WTC11 (cell line): ENCODE results near the gene SLC27A4. TPM values are rescaled to one million over a fixed set of nuclear protein-coding genes. Genes with fewer than 3 reads are reported as not detected.

Source experiments
- ATAC-seq: fragments of 200-7000 bp; cut with Tn5 transposase; 2 replicates; pipeline ENCODE4 v1.10.0; 2021; ENCODE audit warnings: mild to moderate bottlenecking, moderate library complexity
- CTCF ChIA-PET: fragments of 300-600 bp; sonication (Branson Sonifier 250); formaldehyde crosslinking; loops from one replicate; lab custom pipeline; 2021; ENCODE audit warnings: antibody characterized with exemption; lab: Charles Lee
- POLR2A ChIA-PET: fragments of 350-600 bp; sonication (Branson Sonifier 250); formaldehyde crosslinking; loops from one replicate; lab custom pipeline; 2021; ENCODE audit warnings: antibody characterized with exemption; lab: Charles Lee
- DNase-seq: peaks from one replicate; pipeline ENCODE4 v3.0.0; 2021; ENCODE audit warnings: low spot score
- H3K27ac Mint-ChIP-seq: 2 replicates; pipeline ENCODE4 v1.8.0; 2021; ENCODE audit warnings: mixed read lengths
- H3K27me3 Mint-ChIP-seq: 2 replicates; pipeline ENCODE4 v1.8.0; 2021; ENCODE audit warnings: low read depth, mild to moderate bottlenecking, moderate library complexity, mixed read lengths
- H3K36me3 Mint-ChIP-seq: 2 replicates; pipeline ENCODE4 v1.8.0; 2021; ENCODE audit warnings: mixed read lengths
- H3K4me1 Mint-ChIP-seq: 2 replicates; pipeline ENCODE4 v1.8.0; 2022; ENCODE audit warnings: mixed read lengths
- H3K4me3 Mint-ChIP-seq: 2 replicates; pipeline ENCODE4 v1.8.0; 2021; ENCODE audit warnings: mild to moderate bottlenecking, moderate library complexity, mixed read lengths
- H3K9me3 Mint-ChIP-seq: 2 replicates; pipeline ENCODE4 v1.8.0; 2021; ENCODE audit warnings: mixed read lengths
- GTF2I ChIP-seq: fragments of 250-450 bp; sonication (Bioruptor Pico); conservative IDR thresholded peaks from 2 replicates; pipeline ENCODE4 v1.4.0; 2021; ENCODE audit warnings: mild to moderate bottlenecking
- HMGA2 ChIP-seq: fragments of 250-450 bp; sonication (Bioruptor Pico); IDR thresholded peaks from 2 replicates; pipeline ENCODE4 v1.4.0; 2021; ENCODE audit warnings: mild to moderate bottlenecking, moderate library complexity
- SMAD4 ChIP-seq: sonication (generic); formaldehyde crosslinking; IDR thresholded peaks from 2 replicates; pipeline ENCODE4 v1.8.0; 2022; ENCODE audit warnings: mild to moderate bottlenecking, missing genetic modification reagents
- ZNF416 ChIP-seq: fragments of 250-450 bp; sonication (Bioruptor Pico); IDR thresholded peaks from 2 replicates; pipeline ENCODE4 v1.9.0; 2021; ENCODE audit warnings: mild to moderate bottlenecking, inconsistent platforms
- microRNA-seq: library from miRNA; unstranded; fragments of <30 nt; microRNA quantifications from one replicate; pipeline ENCODE4 v1.2.0, GENCODE V29; 2022; ENCODE audit warnings: borderline number of aligned reads
- total RNA-seq: library from RNA; stranded (reverse); gene quantifications from 3 replicates; pipeline ENCODE4 v1.2.3, GENCODE V29; 2021

Gene SLC27A4
- total RNA-seq, 1 experiment from 2014 or later = 23.8 TPM

DNA sequence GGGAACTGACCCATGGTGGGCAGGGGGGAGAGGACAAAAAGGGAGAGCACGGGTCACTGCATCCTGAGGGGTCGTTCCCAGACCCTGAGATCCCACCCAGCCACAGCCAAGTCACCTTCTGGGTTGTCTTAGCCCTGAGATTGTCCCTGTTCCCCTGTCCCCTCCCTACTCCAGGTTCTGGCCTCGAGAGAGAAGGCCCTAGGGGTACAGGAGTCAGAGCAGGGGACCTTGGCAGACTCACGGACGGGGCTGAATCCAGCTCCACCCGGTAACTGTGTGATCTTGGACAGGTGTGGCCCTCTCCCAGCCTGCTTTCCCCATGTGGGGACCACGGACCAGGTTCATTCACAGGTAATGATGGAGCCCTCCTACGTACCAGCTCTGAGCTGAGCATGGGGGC is 69.1 kb downstream of the SLC27A4 start:
- peaks cover 38% of the 10 kb centered on the region for H3K4me1 Mint-ChIP-seq
- POLR2A ChIA-PET = interaction anchor here (0.5 to 2.0 kb wide), 3 partner anchors 25 to 47 kb away, joined by 3 to 7 read pairs (median 3); no protein-coding TSS in a partner anchor
- peaks cover 97% of the 10 kb centered on the region for H3K27me3 Mint-ChIP-seq
- CTCF ChIA-PET = interaction anchor here (1.0 to 7.7 kb wide), 15 partner anchors 11 to 292 kb away, joined by 3 to 248 read pairs (median 9); partner anchors contain the start of genes CERCAM, GLE1 and URM1
- H3K4me3 Mint-ChIP-seq = no peak overlapping the region
- DNase-seq (no peak), ATAC-seq (no peak)
- H3K9me3 Mint-ChIP-seq = no peaks in the 10 kb centered on the region
- no peaks in the 10 kb centered on the region for H3K36me3 Mint-ChIP-seq
- no peak overlapping the region for H3K27ac Mint-ChIP-seq
- TF ChIP-seq SMAD4 (CRISPR knock-in tag) = no peak
- TF ChIP-seq HMGA2 (CRISPR knock-in tag) = 0 out of 2 replicates have a peak, but pooled peaks have one; percentile 4
- TF ChIP-seq, all 79 proteins: peak for 1

DNA sequence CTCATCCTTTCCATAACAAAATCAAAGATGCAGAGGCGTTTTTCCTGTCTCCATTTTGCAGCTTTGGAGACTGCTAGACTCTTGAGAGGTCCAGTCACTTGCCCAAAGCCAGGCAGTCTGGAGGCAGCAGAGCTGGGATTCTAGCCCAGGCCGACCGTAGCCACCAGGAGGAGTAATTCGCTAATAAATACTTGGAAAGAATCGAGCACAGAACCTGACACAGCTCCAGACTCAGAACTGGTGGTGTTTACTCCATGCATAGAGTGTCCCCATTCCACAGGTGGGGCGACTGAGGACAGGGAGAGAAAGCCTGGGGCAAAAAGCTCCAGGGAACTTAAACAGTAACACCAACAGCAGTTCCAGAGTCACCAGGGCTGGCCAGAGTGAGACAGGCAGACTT is 69.7 kb downstream of the SLC27A4 start:
- ATAC-seq = peak; percentile 31
- Mint-ChIP-seq H3K4me3 (no peak overlapping the region), H3K9me3 (no peaks in the 10 kb centered on the region), H3K36me3 (no peaks in the 10 kb centered on the region), H3K27me3 (peaks cover 97% of the 10 kb centered on the region), H3K4me1 (peaks cover 41% of the 10 kb centered on the region), H3K27ac (no peak overlapping the region)
- TF ChIP-seq ZNF416 (CRISPR knock-in tag) (no peak), GTF2I (CRISPR knock-in tag) (0 out of 2 replicates have a peak, but pooled peaks have one; percentile 61)
- peak; percentile 50 for DNase-seq
- POLR2A ChIA-PET = interaction anchor here (0.5 to 2.0 kb wide), 4 partner anchors 25 to 48 kb away, joined by 3 to 7 read pairs (median 3); no protein-coding TSS in a partner anchor
- CTCF ChIA-PET = interaction anchor here (1.0 to 7.7 kb wide), 16 partner anchors 8 to 292 kb away, joined by 3 to 248 read pairs (median 8); partner anchors contain the start of genes CERCAM, GLE1 and URM1

Small RNA genes within 50 kb of the gene (microRNA-seq; reads per million reads assigned to microRNA genes)
- not detected for gene MIR219B

Other genes with a start within 250 kb of the SLC27A4 start
- 96.2 to 118 TPM (median 98.4 TPM) in 3 replicates for gene PTGES2, start 212.8 kb upstream of the SLC27A4 start, total RNA-seq
- 1.0 to 3.0 TPM (median 1.3 TPM) in 3 replicates for gene LCN2, start 191.1 kb upstream of the SLC27A4 start, total RNA-seq
- 77.1 to 86.9 TPM (median 86.6 TPM) in 3 replicates for gene BBLN, start 180.3 kb upstream of the SLC27A4 start, total RNA-seq
- 86.1 to 90.6 TPM (median 90.2 TPM) in 3 replicates for gene CIZ1, start 149.0 kb upstream of the SLC27A4 start, total RNA-seq
- gene DNM1, start 137.1 kb upstream of the SLC27A4 start, total RNA-seq = 79.0 to 105 TPM (median 92.4 TPM) in 3 replicates
- gene GOLGA2, start 64.5 kb upstream of the SLC27A4 start, total RNA-seq = 54.7 to 66.3 TPM (median 58.8 TPM) in 3 replicates
- gene SWI5, start 64.3 kb upstream of the SLC27A4 start, total RNA-seq = 26.2 to 32.0 TPM (median 31.7 TPM) in 3 replicates
- 33.1 to 35.0 TPM (median 33.2 TPM) in 3 replicates for gene TRUB2, start 18.1 kb upstream of the SLC27A4 start, total RNA-seq
- gene COQ4, start 17.7 kb upstream of the SLC27A4 start, total RNA-seq = 31.3 to 45.3 TPM (median 33.6 TPM) in 3 replicates
- gene URM1, start 30.8 kb downstream of the SLC27A4 start, total RNA-seq = 52.0 to 67.9 TPM (median 54.3 TPM) in 3 replicates
- gene CERCAM, start 80.3 kb downstream of the SLC27A4 start, total RNA-seq = 13.7 to 15.9 TPM (median 15.2 TPM) in 3 replicates
- gene ODF2, start 115.5 kb downstream of the SLC27A4 start, total RNA-seq = 29.3 to 31.9 TPM (median 29.9 TPM) in 3 replicates
- gene GLE1, start 164.2 kb downstream of the SLC27A4 start, total RNA-seq = 19.0 to 19.7 TPM (median 19.3 TPM) in 3 replicates
- 213 to 255 TPM (median 224 TPM) in 3 replicates for gene SPTAN1, start 212.1 kb downstream of the SLC27A4 start, total RNA-seq